Ovary (tissue), 3 donors: ENCODE data around the gene ADORA1.

Source experiments
- CTCF ChIP-seq, 3 donors: fragments of 450-650 bp in 2 of 3; fragments of 200-600 bp in 1 of 3; IDR thresholded peaks; one replicate each; pipeline versions ENCODE4 v1.5.1 to v1.8.0; 2016 to 2022; ENCODE audit warnings: antibody characterized with exemption in 3 of 3, mild to moderate bottlenecking in 1 of 3
- EP300 ChIP-seq: sonication (generic); formaldehyde crosslinking; IDR thresholded peaks from one replicate; pipeline ENCODE4 v1.6.1; 2017; ENCODE audit warnings: antibody characterized with exemption
- donor health status: DM: no; HTN: no; CAD: no.

GRCh38 chr1:203148579-203148978 is 21.1 kb downstream of the ADORA1 start:
- TF ChIP-seq CTCF (IDR thresholded peaks at IDR 0.05) (no peak), EP300 (no peak)
